Thoracic aorta (tissue), 2 donors: ENCODE data around the gene CNN2. TPM values are rescaled to one million over a fixed set of nuclear protein-coding genes. Genes with fewer than 3 reads are reported as not detected.

Experiments used
- ATAC-seq: fragments of 150-250 bp; one replicate; pipeline ENCODE4 v1.8.0; 2017; ENCODE audit warnings: low read depth; ENCODE audit not compliant: insufficient number of reproducible peaks, low FRiP score
- DNase-seq: peaks from one replicate; pipeline ENCODE4 v3.0.0-alpha.2; 2020; ENCODE audit warnings: low spot score
- H3K27ac ChIP-seq, 2 donors: fragments of 200-600 bp; sonication (generic); 1 replicate in 1 of 2; 2 replicates in 1 of 2; pipeline ENCODE4 v1.5.1; 2016; ENCODE audit warnings: mild to moderate bottlenecking in 2 of 2, moderate library complexity in 2 of 2
- H3K27me3 ChIP-seq: fragments of 200-600 bp; sonication (generic); replicated peaks from 2 replicates; pipeline ENCODE4 v1.6.0; 2016; ENCODE audit warnings: mild to moderate bottlenecking; ENCODE audit not compliant: insufficient read depth
- H3K36me3 ChIP-seq: fragments of 200-600 bp; sonication (generic); one replicate; pipeline ENCODE4 v1.5.1; 2016
- H3K4me1 ChIP-seq, 2 donors: fragments of 200-600 bp; sonication (generic); 1 replicate in 1 of 2; 2 replicates in 1 of 2; pipeline versions ENCODE4 v1.5.1 to v1.6.0; 2016; ENCODE audit warnings: low read depth in 2 of 2, mild to moderate bottlenecking in 1 of 2; ENCODE audit not compliant: control insufficient read depth in 1 of 2
- H3K4me3 ChIP-seq: fragments of 200-600 bp; sonication (generic); 2 replicates; pipeline ENCODE4 v1.5.1; 2016; ENCODE audit warnings: mild to moderate bottlenecking
- H3K9me3 ChIP-seq: fragments of 200-600 bp; sonication (generic); 2 replicates; pipeline ENCODE4 v1.5.1; 2016
- CTCF ChIP-seq: fragments of 200-600 bp; sonication (generic); IDR thresholded peaks from one replicate; pipeline ENCODE4 v1.5.1; 2019; ENCODE audit warnings: antibody characterized with exemption
- total RNA-seq, 2 donors: library from RNA; depleted of rRNA; stranded (reverse); fragments of >200 nt; gene quantifications; one replicate each; pipeline versions ENCODE4 v1.1.0 to v1.2.3, GENCODE V29; 2016

Gene CNN2
- total RNA-seq, 2 donors from 2014 or later = 96.9 to 193 TPM

DNA sequence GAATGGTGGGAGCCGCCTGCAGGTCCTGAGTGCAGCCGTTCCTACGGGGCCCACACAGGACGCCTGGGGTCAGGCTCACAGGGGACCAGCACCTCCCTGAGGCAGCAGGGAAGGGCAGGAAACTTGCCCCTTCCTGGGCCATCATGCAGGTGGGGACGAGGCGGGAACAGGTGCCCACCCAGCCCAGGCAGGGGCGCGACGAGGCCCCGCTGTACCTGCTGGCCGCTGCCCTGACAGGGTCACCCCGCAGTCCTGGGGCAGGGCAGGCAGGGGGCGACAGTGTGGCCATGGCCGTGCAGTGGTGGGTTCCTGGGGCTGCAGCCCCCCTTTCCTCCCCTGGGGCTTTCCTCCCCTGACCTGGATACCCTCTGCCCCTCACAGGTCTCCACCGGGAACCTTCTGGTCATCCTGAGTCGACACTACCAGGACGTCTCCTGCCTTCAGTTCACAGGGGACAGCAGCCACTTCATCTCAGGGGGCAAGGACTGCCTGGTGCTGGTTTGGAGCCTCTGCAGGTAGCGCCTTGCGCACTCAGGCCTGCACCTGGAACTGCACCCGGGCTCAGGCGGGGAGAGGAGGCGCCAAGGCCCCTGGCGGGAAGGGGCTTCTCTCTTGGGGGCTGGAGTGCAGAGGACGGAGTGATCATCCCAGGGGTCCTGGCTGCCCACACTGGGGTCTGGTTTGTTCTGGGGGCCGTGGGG lies 36.9 kb upstream of the CNN2 start:
- DNase-seq (no peak), ATAC-seq (no peak)
- H3K36me3 ChIP-seq = peaks cover 12% of the 10 kb centered on the region
- H3K27me3 ChIP-seq = no peaks in the 10 kb centered on the region
- H3K9me3 ChIP-seq = no peaks in the 10 kb centered on the region
- TF ChIP-seq CTCF = no peak
- H3K27ac ChIP-seq = no peak overlapping the region
- H3K4me3 ChIP-seq = no peak overlapping the region
- H3K4me1 ChIP-seq = peaks cover 5 to 6% of the 10 kb centered on the region in 2 donors

DNA sequence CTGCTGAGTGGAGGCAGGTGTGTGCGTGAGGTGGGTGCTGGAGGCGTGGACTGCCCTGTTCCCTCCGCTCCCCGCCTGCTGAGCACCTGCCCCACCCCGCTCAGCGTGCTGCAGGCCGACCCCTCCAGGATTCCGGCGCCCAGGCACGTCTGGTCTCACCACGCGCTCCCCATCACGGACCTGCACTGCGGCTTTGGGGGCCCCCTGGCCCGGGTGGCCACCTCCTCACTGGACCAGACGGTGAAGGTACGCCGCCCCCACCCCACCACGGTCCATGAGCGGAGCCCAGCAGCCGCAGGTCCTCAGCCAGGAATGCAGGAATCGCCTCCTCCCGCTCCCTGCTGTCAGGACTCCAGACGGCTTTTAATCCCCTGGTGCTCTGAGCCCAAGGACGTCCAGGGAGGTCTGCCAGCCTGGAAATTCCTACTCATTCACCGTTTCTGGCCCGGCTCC lies 36.3 kb upstream of the CNN2 start:
- peaks cover 14% of the 10 kb centered on the region for H3K36me3 ChIP-seq

GRCh38 chr19:990746-991145 lies 35.7 kb upstream of the CNN2 start:
- no peak for DNase-seq
- Histone ChIP-seq H3K27ac (no peak overlapping the region), H3K9me3 (no peaks in the 10 kb centered on the region), H3K4me1 (no peaks in the 10 kb centered on the region), H3K27me3 (no peaks in the 10 kb centered on the region), H3K4me3 (no peak overlapping the region), H3K36me3 (peaks cover 14% of the 10 kb centered on the region)
- ATAC-seq = no peak
- TF ChIP-seq CTCF = no peak

More for the DNA sequence above, 36.3 kb upstream of the CNN2 start:
- DNase-seq (no peak), ATAC-seq (no peak)
- Histone ChIP-seq H3K27ac (no peak overlapping the region), H3K9me3 (no peaks in the 10 kb centered on the region), H3K4me3 (no peak overlapping the region), H3K27me3 (no peaks in the 10 kb centered on the region), H3K4me1 (peaks cover under 1% of the 10 kb centered on the region in 2 donors)
- no peak for TF ChIP-seq CTCF

GRCh38 chr19:991174-991931 lies 35.1 kb upstream of the CNN2 start:
- ATAC-seq (no peak), DNase-seq (no peak)
- Histone ChIP-seq H3K27me3 (no peaks in the 10 kb centered on the region), H3K36me3 (peaks cover 14% of the 10 kb centered on the region), H3K4me3 (no peak overlapping the region), H3K27ac (no peak overlapping the region), H3K9me3 (no peaks in the 10 kb centered on the region), H3K4me1 (no peaks in the 10 kb centered on the region)
- TF ChIP-seq CTCF = no peak

DNA sequence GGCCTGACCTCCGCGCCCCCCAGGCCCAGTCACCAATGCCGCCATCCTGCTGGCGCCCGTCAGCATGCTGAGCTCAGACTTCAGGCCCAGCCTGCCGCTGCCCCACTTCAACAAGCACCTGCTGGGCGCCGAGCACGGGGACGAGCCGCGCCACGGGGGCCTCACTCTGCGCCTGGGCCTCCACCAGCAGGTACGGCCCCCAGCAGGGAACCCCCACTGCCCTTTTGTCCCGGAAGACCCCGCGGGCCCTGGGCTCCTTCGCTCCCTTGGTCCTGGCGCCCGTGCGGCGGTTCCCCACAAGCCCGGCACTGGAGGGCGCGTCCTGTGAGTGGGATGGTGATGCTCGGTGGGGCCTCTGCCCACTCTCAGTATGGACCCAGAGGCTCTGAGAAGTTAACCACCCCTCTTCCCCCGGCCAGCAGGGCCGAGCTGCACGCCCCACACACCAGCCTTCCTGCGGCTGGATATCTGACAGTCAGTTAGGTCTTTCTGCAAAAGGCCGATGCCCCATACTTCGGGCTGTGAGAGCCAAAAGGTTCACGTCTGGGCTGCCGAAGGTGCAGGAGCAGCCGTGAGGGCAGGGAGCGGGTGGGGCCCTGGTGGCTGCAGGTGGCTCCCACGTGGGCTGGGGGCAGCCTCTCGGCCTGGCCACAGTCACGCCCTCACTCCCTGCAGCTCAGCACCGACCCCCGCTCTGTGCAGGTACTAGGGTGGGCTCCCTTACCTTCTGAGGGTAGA lies 34.3 kb upstream of the CNN2 start:
- ATAC-seq (no peak), DNase-seq (no peak)
- H3K9me3 ChIP-seq = no peaks in the 10 kb centered on the region
- H3K36me3 ChIP-seq = peaks cover 14% of the 10 kb centered on the region
- H3K27ac ChIP-seq = no peak overlapping the region
- TF ChIP-seq CTCF = no peak
- H3K27me3 ChIP-seq = no peaks in the 10 kb centered on the region
- no peaks in the 10 kb centered on the region for H3K4me1 ChIP-seq
- no peak overlapping the region for H3K4me3 ChIP-seq
